ENCODE results near the gene RABGAP1L.

DNA sequence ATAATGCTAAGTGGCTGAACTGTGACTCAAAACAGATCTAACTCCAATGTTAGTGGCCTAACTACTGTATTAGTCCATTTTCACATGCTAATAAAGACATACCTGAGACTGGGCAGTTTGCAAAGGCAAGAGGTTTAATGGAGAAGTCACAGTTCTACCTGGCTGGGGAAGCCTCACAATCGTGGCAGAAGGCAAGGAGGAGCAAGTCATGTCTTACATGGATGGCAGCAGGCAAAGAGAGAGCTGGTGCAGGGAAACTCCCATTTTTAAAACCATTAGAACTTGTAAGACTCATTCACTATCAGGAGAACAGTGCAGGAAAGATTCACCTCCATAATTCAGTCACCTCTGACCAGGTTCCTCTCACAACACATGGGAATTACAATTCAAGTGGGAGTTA, 760.8 kb downstream of the RABGAP1L start:
- TF ChIP-seq YY1 (tag by site-specific recombination; IDR thresholded peaks at IDR 0.05) (no peak), ZNF366 (tag by site-specific recombination; conservative IDR thresholded peaks at IDR 0.05) (no peak), SP2 (tag by site-specific recombination; IDR thresholded peaks at IDR 0.05) (no peak), ZNF558 (tag by site-specific recombination; IDR thresholded peaks at IDR 0.05) (no peak)
- TF ChIP-seq, protein P1, sequence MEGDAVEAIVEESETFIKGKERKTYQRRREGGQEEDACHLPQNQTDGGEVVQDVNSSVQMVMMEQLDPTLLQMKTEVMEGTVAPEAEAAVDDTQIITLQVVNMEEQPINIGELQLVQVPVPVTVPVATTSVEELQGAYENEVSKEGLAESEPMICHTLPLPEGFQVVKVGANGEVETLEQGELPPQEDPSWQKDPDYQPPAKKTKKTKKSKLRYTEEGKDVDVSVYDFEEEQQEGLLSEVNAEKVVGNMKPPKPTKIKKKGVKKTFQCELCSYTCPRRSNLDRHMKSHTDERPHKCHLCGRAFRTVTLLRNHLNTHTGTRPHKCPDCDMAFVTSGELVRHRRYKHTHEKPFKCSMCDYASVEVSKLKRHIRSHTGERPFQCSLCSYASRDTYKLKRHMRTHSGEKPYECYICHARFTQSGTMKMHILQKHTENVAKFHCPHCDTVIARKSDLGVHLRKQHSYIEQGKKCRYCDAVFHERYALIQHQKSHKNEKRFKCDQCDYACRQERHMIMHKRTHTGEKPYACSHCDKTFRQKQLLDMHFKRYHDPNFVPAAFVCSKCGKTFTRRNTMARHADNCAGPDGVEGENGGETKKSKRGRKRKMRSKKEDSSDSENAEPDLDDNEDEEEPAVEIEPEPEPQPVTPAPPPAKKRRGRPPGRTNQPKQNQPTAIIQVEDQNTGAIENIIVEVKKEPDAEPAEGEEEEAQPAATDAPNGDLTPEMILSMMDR (tag by site-specific recombination; IDR thresholded peaks at IDR 0.05), result no peak
- TF ChIP-seq, protein P2, sequence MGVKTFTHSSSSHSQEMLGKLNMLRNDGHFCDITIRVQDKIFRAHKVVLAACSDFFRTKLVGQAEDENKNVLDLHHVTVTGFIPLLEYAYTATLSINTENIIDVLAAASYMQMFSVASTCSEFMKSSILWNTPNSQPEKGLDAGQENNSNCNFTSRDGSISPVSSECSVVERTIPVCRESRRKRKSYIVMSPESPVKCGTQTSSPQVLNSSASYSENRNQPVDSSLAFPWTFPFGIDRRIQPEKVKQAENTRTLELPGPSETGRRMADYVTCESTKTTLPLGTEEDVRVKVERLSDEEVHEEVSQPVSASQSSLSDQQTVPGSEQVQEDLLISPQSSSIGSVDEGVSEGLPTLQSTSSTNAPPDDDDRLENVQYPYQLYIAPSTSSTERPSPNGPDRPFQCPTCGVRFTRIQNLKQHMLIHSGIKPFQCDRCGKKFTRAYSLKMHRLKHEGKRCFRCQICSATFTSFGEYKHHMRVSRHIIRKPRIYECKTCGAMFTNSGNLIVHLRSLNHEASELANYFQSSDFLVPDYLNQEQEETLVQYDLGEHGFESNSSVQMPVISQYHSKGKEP (tag by site-specific recombination; IDR thresholded peaks at IDR 0.05), result no peak
- TF ChIP-seq, protein P3, sequence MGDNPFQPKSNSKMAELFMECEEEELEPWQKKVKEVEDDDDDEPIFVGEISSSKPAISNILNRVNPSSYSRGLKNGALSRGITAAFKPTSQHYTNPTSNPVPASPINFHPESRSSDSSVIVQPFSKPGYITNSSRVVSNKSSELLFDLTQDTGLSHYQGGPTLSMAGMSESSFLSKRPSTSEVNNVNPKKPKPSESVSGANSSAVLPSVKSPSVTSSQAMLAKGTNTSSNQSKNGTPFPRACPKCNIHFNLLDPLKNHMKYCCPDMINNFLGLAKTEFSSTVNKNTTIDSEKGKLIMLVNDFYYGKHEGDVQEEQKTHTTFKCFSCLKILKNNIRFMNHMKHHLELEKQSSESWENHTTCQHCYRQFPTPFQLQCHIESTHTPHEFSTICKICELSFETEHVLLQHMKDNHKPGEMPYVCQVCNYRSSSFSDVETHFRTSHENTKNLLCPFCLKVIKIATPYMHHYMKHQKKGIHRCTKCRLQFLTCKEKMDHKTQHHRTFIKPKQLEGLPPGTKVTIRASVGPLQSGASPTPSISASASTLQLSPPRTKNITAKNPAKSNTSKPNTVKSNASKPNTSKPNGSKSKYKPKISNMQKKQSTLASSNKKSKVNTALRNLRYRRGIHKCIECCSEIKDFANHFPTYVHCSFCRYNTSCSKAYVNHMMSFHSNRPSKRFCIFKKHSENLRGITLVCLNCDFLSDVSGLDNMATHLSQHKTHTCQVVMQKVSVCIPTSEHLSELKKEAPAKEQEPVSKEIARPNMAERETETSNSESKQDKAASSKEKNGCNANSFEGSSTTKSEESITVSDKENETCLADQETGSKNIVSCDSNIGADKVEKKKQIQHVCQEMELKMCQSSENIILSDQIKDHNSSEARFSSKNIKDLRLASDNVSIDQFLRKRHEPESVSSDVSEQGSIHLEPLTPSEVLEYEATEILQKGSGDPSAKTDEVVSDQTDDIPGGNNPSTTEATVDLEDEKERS (tag by site-specific recombination; IDR thresholded peaks at IDR 0.05), result no peak
- TF ChIP-seq, protein P4, sequence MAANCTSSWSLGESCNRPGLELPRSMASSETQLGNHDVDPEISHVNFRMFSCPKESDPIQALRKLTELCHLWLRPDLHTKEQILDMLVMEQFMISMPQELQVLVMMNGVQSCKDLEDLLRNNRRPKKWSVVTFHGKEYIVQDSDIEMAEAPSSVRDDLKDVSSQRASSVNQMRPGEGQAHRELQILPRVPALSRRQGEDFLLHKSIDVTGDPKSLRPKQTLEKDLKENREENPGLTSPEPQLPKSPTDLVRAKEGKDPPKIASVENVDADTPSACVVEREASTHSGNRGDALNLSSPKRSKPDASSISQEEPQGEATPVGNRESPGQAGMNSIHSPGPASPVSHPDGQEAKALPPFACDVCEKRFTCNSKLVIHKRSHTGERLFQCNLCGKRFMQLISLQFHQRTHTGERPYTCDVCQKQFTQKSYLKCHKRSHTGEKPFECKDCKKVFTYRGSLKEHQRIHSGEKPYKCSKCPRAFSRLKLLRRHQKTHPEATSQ (tag by site-specific recombination; IDR thresholded peaks at IDR 0.05), result no peak
- TF ChIP-seq, protein P5, sequence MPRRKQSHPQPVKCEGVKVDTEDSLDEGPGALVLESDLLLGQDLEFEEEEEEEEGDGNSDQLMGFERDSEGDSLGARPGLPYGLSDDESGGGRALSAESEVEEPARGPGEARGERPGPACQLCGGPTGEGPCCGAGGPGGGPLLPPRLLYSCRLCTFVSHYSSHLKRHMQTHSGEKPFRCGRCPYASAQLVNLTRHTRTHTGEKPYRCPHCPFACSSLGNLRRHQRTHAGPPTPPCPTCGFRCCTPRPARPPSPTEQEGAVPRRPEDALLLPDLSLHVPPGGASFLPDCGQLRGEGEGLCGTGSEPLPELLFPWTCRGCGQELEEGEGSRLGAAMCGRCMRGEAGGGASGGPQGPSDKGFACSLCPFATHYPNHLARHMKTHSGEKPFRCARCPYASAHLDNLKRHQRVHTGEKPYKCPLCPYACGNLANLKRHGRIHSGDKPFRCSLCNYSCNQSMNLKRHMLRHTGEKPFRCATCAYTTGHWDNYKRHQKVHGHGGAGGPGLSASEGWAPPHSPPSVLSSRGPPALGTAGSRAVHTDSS (tag by site-specific recombination; IDR thresholded peaks at IDR 0.05), result no peak
- TF ChIP-seq, protein P6, sequence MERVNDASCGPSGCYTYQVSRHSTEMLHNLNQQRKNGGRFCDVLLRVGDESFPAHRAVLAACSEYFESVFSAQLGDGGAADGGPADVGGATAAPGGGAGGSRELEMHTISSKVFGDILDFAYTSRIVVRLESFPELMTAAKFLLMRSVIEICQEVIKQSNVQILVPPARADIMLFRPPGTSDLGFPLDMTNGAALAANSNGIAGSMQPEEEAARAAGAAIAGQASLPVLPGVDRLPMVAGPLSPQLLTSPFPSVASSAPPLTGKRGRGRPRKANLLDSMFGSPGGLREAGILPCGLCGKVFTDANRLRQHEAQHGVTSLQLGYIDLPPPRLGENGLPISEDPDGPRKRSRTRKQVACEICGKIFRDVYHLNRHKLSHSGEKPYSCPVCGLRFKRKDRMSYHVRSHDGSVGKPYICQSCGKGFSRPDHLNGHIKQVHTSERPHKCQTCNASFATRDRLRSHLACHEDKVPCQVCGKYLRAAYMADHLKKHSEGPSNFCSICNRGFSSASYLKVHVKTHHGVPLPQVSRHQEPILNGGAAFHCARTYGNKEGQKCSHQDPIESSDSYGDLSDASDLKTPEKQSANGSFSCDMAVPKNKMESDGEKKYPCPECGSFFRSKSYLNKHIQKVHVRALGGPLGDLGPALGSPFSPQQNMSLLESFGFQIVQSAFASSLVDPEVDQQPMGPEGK (tag by site-specific recombination; IDR thresholded peaks at IDR 0.05), result no peak

Data from HEK293 (cell line).